ENCODE measurements around the gene DYRK1A.

DYRK1A gene

GRCh38 chr21:37459575-37459974, 93.0 kb downstream of the DYRK1A start:
- TF ChIP-seq, protein P1, sequence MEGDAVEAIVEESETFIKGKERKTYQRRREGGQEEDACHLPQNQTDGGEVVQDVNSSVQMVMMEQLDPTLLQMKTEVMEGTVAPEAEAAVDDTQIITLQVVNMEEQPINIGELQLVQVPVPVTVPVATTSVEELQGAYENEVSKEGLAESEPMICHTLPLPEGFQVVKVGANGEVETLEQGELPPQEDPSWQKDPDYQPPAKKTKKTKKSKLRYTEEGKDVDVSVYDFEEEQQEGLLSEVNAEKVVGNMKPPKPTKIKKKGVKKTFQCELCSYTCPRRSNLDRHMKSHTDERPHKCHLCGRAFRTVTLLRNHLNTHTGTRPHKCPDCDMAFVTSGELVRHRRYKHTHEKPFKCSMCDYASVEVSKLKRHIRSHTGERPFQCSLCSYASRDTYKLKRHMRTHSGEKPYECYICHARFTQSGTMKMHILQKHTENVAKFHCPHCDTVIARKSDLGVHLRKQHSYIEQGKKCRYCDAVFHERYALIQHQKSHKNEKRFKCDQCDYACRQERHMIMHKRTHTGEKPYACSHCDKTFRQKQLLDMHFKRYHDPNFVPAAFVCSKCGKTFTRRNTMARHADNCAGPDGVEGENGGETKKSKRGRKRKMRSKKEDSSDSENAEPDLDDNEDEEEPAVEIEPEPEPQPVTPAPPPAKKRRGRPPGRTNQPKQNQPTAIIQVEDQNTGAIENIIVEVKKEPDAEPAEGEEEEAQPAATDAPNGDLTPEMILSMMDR (IDR thresholded peaks at IDR 0.05; ENCODE audit: extremely low read depth, missing control alignments), result no peak
- no peak for DNase-seq (ENCODE audit: low spot score)

GRCh38 chr21:37460196-37460595, 93.6 kb downstream of the DYRK1A start:
- TF ChIP-seq, protein P1 (IDR thresholded peaks at IDR 0.05; ENCODE audit: extremely low read depth, missing control alignments), result no peak

DNA sequence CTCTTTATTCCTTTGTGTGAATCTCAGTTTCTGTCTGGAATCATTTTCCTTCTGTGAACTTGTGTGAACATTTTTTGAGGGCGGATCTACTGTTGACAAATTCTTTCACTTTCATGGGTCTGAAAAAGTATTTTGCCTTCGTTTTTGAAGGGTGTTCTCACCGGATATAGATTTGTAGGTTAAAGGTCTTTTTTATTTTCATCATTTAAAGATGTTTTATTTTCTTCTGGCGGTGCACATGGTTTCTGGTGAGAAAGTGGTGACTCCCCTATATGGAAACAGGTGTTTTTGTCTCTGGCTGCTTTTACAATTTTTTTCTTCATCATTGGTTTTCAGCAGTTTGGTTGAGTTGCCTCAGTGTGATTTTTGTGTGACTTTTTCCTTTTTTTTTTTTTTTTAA, 94.9 kb downstream of the DYRK1A start:
- DNase-seq (ENCODE audit: low spot score), result peak; percentile 34
- TF ChIP-seq, protein P1 (IDR thresholded peaks at IDR 0.05; ENCODE audit: extremely low read depth, missing control alignments), result no peak

More at GRCh38 chr21:37460196-37460595, 93.6 kb downstream of the DYRK1A start:
- no peak for DNase-seq (ENCODE audit: low spot score)

- no peak for DNase-seq (ENCODE audit: low spot score)
- TF ChIP-seq, protein P1 (IDR thresholded peaks at IDR 0.05; ENCODE audit: extremely low read depth, missing control alignments), result no peak
These were observed 95.7 kb downstream of the DYRK1A start for GRCh38 chr21:37462087-37462861.

- TF ChIP-seq, protein P1 (IDR thresholded peaks at IDR 0.05; ENCODE audit: extremely low read depth, missing control alignments), result peak; percentile 36
- DNase-seq (ENCODE audit: low spot score), result peak; percentile 24
These were observed 96.7 kb downstream of the DYRK1A start for GRCh38 chr21:37463083-37463801.

GRCh38 chr21:37467082-37467481, 100.5 kb downstream of the DYRK1A start:
- DNase-seq (ENCODE audit: low spot score), result no peak
- TF ChIP-seq, protein P1 (IDR thresholded peaks at IDR 0.05; ENCODE audit: extremely low read depth, missing control alignments), result no peak

DNA sequence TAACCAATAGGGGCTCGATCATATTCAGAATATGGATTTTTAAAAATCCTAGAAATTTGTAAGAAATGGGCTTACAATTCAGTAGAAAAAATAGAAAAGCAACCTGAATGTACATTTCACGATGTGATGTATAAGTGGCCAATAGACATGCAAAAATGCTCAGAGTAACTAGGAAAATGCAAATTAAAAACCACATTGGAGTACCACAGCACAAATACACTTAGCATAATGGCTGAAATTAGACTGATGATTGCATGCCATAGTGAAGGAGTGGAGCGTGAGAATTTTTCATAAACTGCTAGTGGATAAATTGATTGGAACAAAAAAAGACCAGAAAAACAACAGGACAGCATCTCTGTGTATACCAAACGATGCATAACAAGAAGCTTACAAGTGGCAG, 102.3 kb downstream of the DYRK1A start:
- TF ChIP-seq, protein P1 (IDR thresholded peaks at IDR 0.05; ENCODE audit: extremely low read depth, missing control alignments), result no peak
- DNase-seq (ENCODE audit: low spot score), result no peak

Measured in GM20000 (cell line).